NOMO-1 (cell line): ENCODE data around the gene CLASRP.
A peak's percentile ranks its signal among the peaks of the same experiment; 100 is the strongest.
"Not testable (repeated sequence)": the region's sequence is repeated elsewhere in the genome, so short reads cannot be mapped to it uniquely, and the experiment has no call there.

Experiments
- DNase-seq, 2 experiments: peaks; one replicate each; lab custom pipeline; 2025; ENCODE audit not compliant: unreplicated experiment in 2 of 2; lab: John Stamatoyannopoulos, UW

Gene CLASRP, protein sequence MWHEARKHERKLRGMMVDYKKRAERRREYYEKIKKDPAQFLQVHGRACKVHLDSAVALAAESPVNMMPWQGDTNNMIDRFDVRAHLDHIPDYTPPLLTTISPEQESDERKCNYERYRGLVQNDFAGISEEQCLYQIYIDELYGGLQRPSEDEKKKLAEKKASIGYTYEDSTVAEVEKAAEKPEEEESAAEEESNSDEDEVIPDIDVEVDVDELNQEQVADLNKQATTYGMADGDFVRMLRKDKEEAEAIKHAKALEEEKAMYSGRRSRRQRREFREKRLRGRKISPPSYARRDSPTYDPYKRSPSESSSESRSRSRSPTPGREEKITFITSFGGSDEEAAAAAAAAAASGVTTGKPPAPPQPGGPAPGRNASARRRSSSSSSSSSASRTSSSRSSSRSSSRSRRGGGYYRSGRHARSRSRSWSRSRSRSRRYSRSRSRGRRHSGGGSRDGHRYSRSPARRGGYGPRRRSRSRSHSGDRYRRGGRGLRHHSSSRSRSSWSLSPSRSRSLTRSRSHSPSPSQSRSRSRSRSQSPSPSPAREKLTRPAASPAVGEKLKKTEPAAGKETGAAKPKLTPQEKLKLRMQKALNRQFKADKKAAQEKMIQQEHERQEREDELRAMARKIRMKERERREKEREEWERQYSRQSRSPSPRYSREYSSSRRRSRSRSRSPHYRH

DNA sequence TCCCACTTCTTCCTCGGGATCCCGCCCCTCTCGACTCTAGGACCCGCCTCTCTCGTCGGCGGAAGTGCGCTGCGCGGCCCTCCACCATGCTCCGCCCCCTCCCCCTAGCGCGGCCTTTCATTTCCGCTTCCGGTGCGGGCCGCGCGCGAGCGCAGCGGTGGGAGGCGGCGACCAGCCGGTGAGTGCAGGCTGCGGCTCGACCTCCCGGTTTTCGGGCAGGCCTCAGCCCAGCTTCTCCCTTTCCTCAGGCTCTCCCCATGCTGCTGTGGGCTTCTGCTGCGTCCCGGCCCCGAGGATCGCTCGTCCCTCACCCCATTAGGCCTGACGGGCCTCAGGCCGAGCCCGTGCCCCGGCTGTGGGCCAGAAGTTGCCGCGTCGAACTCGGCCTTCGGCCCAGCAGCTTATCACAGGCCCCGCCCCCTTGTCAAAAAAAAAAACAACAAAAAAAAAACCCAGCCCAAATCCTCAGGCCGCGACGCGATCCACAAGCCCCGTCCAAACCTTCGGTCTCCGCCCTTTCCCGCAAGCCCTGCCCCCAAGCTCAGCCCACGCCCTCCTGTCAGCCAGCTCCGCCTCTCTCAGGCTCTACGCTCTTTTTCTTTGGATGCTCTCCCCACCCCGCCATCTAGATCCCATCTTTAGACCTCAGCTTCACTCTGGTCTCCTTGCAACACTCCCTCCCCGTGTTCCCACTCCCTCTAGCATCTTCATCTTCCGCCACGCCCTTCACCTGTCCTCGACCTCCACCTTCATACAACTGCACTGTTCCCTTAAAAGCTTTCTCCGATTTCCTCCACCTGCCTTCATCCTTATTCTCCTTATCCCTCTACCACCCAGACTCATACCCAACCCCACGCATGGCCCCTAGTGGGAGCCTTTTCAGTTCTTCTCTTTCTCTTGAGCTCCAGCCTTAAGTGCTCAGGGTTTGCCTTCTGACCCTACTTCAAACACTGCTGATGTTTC lies at the start of gene CLASRP:
CLASRP (plus strand) TSS at position 115 of the 963 bp plus-strand sequence. CDS start 1,168 bp downstream, outside the sequence.
- DNase-seq = peak; percentile 83 to 90

DNA sequence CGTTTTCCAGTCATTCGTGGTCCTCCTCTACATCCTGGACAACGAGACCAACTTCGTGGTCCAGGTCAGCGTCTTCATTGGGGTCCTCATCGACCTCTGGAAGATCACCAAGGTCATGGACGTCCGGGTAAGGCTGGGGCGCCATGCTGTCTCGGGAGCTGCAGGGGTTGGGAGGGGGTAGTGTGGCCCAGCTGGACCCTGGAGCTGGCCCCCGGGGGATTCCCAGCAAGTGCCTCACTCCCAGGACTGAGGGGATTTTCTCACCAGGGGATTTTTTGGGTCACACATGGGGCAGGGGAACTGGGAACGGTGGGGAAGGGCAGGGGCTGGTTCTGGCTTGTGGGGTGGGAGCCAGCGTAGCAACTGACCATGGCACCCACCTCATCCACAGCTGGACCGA lies 48.4 kb upstream of the CLASRP start:
- DNase-seq = no peak

DNA sequence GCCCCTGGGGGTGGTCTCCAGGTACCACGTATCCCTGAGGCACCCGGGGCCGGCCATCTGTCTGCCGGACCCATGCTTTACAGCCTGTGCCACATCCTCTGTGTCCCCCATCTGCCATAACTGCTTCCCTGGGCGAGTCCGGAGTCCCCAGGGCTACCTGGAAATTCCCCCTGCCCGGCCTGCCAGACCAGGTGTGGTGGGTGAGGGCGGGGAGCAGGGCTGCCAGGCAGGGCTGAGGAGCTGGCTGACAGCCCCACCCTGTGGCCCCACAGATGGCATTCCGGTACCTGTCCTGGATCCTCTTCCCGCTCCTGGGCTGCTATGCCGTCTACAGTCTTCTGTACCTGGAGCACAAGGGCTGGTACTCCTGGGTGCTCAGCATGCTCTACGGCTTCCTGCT lies 47.9 kb upstream of the CLASRP start:
- no peak for DNase-seq

DNA sequence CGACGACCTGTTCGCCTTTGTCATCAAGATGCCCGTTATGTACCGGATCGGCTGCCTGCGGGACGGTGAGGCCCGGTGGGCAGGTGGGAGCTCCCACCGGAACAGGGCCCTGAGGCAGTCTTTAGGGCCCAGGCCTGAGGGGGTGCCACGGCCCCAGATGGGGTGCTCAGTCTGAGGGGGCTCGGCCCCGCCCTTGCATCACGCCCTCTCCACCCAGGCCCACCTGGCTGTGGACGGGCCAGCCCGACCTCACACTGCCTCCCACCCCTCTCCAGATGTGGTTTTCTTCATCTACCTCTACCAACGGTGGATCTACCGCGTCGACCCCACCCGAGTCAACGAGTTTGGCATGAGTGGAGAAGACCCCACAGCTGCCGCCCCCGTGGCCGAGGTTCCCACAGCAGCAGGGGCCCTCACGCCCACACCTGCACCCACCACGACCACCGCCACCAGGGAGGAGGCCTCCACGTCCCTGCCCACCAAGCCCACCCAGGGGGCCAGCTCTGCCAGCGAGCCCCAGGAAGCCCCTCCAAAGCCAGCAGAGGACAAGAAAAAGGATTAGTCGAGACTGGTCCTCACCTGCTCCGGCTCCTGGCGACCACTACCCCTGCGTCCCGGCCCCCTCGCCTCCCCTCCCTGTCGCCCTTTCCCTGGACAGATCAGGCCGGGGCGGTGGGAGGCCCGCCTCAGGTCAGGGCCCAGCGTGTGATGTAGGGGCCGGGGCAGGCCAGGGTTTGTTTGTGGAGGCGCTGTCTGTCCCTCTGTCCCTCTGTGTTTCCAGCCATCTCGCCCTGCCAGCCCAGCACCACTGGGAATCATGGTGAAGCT lies 46.3 kb upstream of the CLASRP start:
- no peak for DNase-seq

DNA sequence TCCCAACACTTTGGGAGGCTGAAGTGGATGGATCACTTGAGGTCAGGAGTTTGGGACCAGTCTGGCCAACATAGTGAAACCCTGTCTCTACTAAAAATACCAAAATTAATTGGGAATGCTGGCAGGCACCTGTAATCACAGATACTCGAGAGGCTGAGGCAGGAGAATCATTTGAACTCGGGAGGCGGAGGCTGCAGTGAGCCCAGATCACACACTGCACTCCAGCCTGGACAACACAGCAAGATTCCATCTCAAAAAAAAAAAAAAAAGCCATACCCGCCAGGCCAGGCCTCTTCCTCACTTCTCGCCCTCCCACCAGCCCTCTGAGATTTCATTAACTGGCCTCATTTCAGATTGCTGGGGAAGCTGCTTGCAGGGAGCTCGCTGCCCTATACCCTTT lies 45.3 kb upstream of the CLASRP start:
- no peak for DNase-seq

DNA sequence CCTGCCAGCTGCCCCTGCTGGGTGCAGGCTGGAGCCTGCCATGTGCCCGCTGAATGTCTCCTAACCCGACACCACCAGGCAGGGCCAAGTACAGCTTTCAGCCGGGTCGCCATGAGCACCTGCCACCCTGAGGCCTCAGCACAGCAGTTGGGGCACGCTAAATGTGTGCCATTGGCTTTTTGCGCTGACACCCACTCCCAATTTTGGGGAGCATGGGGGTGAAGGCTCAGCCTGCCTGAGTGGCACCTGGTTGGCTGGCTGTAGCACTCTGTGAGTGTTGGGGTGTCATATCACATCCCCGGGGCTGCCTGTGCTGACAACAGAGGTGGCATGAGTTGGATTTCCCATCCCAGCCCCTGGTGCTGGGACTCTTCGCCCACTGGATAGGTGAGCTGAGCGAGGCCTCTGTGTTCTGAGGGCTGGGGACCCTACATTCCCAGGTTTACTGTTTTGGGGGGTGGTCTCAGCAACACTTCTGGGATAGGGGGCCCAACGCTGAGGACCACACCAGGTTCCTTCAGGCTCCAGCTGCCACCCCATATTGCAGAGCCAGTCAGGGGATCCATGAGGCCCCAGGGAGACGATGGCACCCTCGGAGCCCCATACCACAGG lies 44.8 kb upstream of the CLASRP start:
- DNase-seq = no peak

DNA sequence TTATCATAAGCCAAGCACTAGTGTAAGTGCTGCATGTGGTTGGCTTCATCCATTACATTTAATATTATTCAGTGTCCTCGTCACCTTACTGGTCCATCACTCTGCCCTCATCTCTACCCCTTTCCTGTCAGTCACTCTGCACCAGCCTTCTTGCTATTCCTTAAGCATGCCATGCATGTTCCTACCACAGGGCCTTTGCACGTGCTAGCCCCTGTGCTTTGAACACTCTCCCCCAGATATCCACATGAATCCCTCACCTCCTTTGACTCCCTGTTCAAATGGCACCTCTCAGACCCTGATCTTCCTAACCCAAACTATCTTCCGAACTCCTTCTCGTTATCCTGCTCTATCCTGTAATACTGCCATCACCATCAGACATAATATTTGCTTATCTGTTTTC lies 40.8 kb upstream of the CLASRP start:
- DNase-seq = no peak

DNA sequence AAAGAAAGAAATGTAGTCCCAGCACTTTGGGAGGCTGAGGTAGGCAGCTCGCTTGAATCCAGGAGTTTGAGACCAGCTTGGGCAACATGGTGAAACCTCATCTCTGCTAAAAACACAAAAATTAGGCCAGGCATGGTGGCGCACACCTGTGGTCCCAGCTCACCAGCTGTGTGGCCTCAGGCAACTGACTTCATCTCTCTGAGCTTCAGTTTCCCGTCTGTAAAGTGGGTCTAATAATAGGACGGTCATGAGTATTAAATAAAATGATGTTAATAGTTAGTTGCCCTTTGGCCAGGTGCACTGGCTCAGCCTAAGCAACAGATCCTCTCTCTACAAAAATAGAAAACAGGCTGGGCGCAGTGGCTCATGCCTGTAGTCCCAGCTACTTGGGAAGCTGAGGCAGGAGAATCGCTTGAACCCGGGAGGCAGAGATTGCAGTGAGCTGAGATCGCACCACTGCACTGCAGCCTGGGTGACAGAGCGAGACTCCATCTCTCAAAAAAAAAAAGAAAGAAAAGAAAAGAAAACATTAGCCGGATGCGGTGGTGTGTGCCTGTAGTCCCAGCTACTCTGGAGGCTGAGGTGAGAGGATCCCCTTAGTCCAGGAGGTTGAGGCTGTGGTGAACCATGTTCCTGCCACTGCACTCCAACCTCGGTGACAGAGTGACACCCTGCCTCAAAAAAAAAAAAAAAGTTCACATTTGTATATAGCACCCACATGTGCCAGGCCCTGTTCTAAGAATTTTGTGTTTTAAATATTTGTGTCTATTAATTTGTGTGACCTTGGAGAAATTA lies 39.5 kb upstream of the CLASRP start:
- DNase-seq = not testable (repeated sequence)

DNA sequence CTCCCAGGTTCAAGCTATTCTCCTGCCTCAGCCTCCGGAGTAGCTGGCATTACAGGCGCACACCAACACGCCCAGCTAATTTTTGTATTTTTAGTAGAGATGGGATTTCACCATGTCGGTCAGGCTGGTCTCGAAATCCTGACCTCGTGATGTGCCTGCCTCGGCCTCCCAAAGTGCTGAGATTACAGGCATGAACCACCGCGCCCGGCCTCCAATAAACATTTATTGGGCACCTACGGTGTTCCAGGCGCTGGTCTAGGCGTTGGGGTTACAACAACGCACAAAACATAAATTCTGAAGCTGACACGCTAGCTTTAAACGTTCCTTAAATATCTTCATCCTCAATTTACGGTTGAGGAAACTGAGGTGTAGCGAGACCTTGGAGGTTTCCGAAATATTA lies 38.2 kb upstream of the CLASRP start:
- not testable (repeated sequence) for DNase-seq

DNA sequence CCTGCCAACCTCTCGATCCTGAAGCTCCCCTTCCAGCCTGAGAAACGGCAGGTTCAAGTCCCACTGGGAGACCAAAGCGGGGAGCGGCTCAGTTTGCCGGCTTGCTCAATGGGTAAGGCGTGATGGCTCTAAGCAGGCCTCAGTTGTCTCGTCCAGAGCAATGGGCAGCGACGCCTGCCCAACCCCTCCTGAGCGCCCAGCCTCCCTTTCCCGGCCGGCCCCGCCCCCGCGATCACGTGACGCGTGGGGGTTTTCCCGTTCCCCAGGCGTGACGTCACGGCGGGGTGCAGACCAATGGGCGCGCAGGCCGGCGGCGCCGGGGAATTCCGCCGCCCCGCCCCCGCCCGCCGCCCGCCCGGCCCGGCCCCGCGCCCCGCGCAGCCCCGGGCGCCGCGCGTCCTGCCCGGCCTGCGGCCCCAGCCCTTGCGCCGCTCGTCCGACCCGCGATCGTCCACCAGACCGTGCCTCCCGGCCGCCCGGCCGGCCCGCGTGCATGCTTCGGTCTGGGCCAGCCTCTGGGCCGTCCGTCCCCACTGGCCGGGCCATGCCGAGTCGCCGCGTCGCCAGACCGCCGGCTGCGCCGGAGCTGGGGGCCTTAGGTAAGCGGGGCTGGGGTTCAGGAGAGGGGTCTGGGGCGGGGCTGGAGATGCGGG lies 37.6 kb upstream of the CLASRP start, which contains the start of gene RELB:
RELB (plus strand) TSS at position 378 of the 653 bp plus-strand sequence; CDS start at position 494, 116 bp downstream.
- peak; percentile 69 to 87 for DNase-seq

DNA sequence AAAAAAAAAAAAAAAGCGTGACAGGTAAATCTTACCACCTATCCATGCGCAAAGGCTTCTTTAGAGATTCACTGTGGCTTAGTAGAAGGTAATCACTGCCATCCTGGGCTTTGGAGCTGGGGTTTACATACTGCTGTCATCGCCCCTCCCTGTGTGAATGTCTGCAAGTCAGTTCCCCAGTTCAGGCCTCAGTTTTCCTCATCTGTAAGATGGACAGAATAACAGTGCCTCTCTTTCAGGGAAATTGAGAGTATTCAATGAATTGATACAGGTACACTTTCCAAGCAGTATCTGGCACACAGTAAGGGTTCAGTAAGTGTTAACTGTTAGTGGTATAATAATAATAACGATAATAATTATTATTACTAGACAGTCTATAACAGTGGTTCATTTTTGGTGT lies 35.4 kb upstream of the CLASRP start:
- DNase-seq = no peak

DNA sequence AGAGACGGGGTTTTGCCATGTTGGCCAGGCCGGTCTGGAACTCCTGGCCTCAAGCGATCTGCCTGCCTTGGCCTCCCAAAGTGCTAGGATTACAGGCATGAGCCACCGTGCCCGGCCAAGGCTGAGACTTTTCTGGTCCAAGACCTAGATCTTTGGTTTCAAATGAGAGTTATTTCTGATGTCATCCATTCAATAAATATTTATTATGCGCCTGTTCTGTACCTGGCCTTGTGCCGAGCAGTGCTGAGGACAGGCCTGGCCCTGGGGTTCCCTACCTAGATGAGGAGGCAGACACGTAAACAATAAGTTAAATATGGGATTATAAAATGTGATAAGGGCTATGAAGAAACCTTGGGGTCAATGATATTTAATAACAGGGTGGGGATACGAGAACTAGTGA lies 33.1 kb upstream of the CLASRP start:
- DNase-seq = no peak

DNA sequence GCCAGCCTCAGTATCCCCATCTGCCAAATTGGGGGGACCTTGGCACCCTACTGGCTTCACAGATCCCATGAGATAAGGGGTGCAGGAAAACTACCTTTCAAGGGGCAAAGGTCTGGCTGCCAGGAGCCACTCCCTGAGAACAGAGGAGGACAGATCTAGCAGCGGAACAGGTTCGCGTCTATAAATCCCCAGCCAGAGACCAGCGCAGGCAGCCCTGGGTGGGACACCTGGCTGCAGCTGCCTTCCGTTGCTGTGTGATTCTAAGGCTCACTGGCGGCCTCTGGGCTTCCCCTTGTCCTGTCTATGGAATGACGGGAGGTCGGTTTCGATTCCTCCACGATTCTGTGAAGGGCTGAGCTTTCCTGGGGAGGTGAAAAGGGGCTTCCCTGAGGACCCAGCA lies 30.3 kb upstream of the CLASRP start:
- DNase-seq = no peak

DNA sequence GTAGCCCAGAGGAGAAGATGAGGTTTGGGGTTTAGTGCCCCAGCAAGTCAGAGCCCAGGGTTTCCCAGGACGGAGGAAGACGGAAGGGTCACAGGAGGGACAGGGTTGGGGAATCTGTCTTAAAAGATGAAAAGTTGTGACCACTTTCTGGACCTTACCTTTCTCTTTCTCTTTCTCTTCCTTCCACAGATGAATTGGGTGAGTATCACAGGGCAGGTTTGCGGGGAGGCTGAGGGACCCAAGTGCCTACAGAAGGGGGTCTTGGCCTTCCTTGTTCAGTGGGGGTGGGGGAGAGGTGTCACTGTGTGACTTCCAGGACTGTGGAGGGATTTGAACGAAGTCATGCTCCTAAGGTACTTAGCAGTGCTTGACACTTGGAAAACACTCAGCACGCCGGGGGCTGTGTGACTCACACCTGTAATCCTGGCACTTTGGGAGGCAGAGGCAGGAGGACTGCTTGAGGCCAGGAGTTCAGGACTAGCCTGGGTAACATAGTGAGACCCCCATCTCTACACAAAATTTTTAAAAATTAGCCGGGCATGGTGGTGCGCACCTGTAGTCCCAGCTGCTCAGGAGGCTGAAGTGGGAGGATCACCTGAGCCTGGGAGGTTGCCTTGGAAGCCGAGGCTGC lies 29.1 kb upstream of the CLASRP start:
- DNase-seq = no peak

DNA sequence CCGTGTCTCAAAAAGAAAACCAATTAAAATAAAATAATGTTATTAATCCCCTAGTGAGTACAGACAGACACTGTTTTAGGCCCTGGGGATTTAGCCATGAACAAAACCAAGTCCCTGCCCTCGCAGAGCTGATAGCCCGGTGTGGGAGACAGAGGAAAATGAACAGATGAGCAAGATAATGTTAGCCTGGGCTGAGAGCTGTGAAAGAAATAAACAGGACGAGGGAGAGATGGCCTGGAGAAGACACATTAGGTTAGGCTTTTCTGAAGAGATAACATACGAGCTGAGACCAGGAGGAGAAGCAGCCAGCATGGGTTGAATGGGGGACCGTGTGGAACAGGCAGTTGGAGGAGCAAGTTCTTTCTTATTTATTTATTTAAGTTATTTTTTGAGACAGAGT lies 28.5 kb upstream of the CLASRP start:
- no peak for DNase-seq

DNA sequence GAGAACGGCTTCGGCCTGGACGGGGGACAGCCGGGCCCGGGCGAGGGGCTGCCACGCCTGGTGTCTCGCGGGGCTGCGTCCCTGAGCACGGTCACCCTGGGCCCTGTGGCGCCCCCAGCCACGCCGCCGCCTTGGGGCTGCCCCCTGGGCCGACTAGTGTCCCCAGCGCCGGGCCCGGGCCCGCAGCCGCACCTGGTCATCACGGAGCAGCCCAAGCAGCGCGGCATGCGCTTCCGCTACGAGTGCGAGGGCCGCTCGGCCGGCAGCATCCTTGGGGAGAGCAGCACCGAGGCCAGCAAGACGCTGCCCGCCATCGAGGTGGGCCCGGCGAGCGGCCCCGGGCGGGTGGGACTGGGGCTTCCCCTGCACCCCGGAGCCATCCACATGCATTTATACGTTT lies 26.9 kb upstream of the CLASRP start:
- no peak for DNase-seq

DNA sequence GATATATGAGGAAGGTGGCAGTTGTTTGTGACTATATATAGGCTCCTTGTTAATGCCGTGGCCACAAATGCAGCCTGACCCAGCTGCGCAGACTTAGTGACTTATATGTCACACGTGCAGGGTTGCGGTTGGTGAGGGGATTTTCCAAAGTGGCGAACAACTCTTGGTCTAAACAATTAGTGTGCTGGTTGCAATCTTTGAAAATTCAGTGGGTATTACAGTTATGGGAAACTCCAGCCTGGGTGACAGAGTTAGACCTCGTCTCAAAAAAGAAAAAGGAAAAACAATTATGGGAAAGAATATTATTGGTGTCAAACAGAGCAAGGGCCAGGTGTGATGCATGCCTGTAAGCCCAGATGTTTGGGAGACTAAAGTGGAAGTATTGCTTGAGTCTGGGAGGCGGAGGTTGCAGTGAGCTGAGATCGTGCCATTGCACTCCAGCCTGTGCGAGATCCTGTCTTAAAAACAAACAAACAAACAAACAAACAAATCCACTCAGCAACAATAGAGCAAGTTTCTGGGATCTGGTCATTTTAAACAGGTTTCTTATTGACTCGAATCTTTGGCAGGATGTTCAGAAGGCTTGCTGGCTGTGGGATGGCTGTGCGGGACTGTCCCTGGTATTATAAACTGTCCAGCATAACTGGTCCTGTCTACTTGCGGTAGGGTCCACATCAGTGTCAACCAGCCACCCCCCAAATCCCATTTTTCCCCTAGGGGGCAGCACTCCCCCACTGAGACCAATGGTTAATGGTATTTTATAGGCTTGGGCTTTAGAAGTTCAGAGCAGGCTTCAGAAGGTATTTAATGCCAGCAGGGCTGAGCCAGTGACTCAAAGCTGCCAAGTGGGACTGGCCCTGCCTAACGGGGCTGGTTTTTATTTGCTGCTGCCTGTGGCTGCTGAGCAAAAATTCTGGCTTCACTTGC lies 22.2 kb upstream of the CLASRP start:
- peak; percentile 70 to 71 for DNase-seq
